NT2/D1 (cell line): ENCODE measurements around the gene ALG1.

ENCODE experiments used
- SUZ12 ChIP-seq: IDR thresholded peaks from 2 replicates; pipeline ENCODE4 v1.6.1; 2011; ENCODE audit not compliant: insufficient read length, insufficient read depth; ENCODE audit errors: extremely low read depth
- YY1 ChIP-seq: IDR thresholded peaks from 2 replicates; pipeline ENCODE4 v1.6.1; 2011; ENCODE audit not compliant: insufficient read length, insufficient read depth
- ZNF274 ChIP-seq: IDR thresholded peaks from 2 replicates; pipeline ENCODE4 v1.6.1; 2011; ENCODE audit warnings: mild to moderate bottlenecking, low read depth, low read length

GRCh38 chr16:5025171-5025632, 46.4 kb upstream of the ALG1 start:
- TF ChIP-seq ZNF274: no peak
- TF ChIP-seq YY1: no peak
- no peak for TF ChIP-seq SUZ12
